ENCODE results near the gene SCNM1.
"Not testable (repeated sequence)": the region's sequence is repeated elsewhere in the genome, so short reads cannot be mapped to it uniquely, and the experiment has no call there.

Gene SCNM1

DNA sequence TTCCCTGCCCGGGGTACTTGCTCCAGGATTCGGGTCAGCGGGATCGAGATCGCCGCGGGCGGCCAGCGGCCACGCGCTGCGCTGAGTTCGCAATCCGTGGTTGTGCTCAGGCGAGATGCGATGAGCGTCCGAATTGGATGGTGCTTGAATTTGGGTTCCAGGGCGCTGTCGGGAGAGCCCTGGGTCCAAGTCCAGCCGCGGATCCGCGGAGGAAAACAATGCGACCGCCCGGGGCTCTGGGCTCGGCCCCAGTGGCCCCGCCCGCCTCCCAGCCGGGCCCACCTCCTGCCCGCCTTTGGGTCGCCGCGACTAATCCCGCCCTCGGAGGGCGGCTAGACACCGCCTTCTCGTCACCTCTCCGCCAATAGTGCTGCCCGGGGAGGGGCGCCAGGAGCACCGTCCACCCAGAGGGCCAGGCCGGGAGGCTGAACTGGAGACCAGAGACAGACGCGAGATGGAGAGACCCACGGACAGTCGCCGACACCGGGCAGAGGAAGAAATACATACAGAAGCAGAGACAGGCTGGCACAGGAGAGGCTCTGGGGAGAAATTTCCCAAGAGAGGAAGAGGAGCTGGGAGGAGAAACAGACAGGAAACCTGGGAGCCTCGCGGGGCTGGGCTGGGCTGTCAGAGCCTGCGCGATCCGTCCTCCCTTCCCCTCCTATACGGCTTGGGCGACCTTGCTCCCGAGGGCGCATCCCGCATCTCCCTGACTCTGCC, 19.4 kb upstream of the SCNM1 start, which contains the start of gene SEMA6C:
TSS of gene SEMA6C (minus strand) at position 220 of the 720 bp plus-strand sequence. CDS start 4,010 bp downstream, outside the sequence.
- DNase-seq (ENCODE audit: low read depth in 2 of 3, low spot score in 1 of 3) = peak; percentile 68 to 86 (median 83)

DNA sequence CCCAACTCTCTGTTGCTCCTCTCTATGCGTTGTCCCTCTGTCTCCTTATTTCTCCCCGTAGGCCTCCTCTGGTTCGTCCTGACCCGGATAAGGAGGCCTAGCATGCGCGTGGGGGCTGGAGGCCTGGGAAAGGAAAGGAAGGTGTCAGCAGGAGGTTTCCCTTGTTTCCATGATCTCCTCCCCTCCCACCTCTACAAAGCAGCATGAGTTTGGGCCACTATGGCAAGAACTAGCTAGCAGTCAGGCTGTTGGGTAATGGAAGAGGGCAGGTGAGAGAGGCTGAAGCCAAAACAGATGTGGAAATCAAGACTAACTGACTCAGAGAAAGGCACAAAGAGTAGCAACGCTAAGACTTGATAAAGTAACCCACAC, 18.8 kb upstream of the SCNM1 start:
- DNase-seq (ENCODE audit: low read depth in 2 of 3, low spot score in 1 of 3) = no peak

DNA sequence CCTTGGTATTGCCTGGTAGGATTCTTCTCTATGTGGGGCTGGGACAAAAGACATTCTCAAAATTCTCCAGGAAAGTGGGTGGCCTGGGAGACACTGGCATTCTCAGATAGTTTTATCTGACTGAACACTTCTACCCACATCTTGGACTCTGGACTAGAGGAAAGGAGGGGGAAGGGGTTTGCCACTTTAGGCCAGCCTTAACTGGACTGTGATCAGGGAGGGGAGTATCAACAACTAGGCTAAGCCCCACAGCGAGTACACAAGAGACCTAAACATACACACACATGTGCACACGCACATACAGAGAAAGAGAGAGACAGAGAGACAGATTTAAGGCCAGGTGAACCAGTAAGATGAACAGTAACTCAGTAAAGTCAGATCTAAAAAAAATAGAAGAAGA, 18.3 kb upstream of the SCNM1 start:
- DNase-seq (ENCODE audit: low read depth in 2 of 3, low spot score in 1 of 3) = no peak

DNA sequence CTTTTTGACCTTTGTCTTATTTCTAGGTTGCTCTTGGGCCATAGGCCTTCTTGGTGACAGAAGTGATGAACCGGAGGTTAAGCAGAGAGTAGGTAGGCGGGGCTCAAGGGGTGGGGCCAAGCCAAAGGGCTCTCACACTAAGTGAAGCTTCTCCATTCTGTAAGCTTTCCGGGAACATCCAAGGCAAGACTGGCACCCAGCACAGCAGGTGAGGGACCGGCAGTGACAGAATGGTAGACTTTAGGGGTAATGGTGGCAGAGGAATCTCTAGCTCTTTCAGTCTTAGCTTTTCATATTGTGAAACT, 9.5 kb upstream of the SCNM1 start, which contains the start of gene TNFAIP8L2:
TSS of gene TNFAIP8L2 (plus strand) at position 135 of the 305 bp plus-strand sequence. CDS start 2,049 bp downstream, outside the sequence.
- peak; percentile 67 to 76 (median 76) for DNase-seq (ENCODE audit: low read depth in 2 of 3, low spot score in 1 of 3)

DNA sequence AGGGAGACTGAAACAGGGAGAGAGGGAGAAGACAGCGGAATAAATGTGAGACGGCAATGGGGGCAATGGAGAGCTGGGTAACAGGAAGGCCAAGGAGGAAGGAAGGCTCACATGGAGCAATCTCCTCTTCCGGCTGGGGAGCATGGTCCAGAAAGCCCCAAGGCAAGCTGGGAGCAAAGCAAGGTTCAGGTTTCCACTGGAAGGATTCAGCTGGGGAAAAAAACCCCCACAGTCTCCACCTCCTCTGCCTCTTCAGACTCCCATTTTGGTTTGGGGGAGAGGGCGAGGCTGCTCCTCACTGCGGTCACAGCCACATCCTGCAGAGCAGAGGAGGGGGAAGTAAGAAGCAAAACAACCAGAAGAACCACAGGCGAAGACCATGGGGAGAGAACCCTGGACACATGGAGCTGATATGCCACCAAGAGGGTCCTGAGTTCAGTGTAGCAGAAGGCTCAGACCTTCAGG, 8.8 kb upstream of the SCNM1 start:
- DNase-seq (ENCODE audit: low read depth in 2 of 3, low spot score in 1 of 3) = peak; percentile 53 to 59 (median 54)

DNA sequence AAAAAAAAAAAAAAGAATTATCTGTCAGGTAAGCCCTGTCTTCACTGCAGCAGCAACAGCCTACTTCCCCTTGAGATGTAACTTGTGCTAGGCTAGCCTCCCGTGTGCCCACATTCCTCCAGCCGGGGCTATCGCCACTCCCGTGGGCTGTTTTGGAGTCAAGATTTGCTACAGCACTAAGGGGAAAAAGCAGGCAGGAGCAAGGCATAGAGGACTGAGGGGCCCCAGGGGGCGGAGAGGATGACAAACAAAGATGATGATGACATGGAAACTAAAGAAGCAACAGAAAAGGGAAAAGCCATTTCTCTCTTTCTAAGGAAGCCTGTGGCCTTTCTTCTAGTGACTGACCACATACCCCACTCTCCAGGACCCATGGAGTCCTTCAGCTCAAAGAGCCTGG, 7.6 kb upstream of the SCNM1 start:
- peak; percentile 52 to 57 (median 53) for DNase-seq (ENCODE audit: low read depth in 2 of 3, low spot score in 1 of 3)

DNA sequence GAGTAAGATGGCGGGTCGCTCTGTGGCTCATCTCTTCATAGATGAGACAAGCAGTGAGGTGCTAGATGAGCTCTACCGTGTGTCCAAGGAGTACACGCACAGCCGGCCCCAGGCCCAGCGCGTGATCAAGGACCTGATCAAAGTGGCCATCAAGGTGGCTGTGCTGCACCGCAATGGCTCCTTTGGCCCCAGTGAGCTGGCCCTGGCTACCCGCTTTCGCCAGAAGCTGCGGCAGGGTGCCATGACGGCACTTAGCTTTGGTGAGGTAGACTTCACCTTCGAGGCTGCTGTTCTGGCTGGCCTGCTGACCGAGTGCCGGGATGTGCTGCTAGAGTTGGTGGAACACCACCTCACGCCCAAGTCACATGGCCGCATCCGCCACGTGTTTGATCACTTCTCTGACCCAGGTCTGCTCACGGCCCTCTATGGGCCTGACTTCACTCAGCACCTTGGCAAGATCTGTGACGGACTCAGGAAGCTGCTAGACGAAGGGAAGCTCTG, 7.1 kb upstream of the SCNM1 start:
- DNase-seq (ENCODE audit: low read depth in 2 of 3, low spot score in 1 of 3) = no peak

DNA sequence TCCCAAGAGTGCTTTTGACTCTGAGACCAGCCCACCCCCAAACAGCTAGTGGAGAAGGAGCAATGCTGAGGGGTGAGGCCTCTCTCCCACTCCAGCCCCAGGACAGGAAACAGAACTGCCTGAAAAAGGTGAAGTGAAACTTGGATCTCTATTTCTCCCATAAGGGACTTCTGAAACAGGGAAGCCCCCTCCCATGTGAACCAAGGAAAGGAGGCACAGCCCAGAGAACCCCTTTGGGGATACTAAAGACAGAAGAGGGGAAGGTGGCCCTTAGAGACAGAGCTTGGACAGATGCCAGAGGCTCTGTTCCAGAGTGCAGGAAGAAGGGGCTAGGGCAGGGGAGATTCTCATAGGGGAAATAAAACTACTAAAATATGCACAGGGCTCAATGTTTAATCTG, 6.6 kb upstream of the SCNM1 start:
- DNase-seq (ENCODE audit: low read depth in 2 of 3, low spot score in 1 of 3) = no peak

DNA sequence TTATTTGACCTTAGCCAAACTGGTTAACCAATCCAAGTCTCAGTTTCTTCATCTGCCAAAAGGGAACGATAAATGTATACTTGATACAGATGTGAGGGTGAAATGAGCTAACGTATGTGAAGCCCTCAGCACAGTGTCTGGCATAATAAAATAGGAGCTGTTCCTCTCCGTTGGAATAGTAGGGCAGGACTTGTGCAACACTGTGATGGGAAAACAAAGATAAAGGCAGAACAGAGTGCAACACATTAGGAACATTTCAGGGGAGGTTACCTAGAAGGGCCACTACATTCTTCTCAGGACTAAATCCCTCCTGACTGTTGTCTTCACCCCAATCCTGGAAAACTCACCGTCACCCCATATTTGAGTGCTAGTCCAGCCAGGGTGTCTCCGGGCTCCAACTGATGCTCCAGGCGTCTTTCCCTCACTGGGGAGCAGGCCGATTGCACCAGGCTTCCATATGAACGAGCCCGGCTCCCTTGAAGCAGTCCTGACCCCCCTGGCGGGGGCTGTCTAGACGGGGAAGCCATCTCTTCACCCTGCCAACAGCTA, 1.1 kb upstream of the SCNM1 start:
- DNase-seq (ENCODE audit: low read depth in 2 of 3, low spot score in 1 of 3) = no peak

DNA sequence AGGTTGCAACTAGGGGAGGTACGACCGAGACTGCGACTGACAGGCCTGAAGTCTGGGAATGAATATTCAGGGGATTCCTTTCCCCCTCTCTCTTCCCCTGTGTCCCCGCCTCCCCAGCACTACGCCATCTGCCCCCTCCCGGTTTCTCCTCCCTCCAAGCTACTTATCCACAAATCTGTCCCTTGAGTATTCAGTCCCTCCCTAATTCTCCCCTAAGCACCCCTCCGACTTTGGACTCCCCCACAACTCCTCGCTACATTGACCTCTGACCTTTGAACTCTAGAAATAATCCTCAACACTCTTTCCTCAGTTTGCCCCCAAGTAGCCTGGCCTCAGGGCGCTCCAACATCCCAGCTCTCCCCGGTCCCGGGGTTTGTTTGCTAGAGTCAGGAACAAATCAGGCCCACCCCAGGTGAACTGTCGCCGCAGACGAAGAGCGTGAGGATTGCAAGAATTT, 635 bp upstream of the SCNM1 start:
- no peak for DNase-seq (ENCODE audit: low read depth in 2 of 3, low spot score in 1 of 3)

DNA sequence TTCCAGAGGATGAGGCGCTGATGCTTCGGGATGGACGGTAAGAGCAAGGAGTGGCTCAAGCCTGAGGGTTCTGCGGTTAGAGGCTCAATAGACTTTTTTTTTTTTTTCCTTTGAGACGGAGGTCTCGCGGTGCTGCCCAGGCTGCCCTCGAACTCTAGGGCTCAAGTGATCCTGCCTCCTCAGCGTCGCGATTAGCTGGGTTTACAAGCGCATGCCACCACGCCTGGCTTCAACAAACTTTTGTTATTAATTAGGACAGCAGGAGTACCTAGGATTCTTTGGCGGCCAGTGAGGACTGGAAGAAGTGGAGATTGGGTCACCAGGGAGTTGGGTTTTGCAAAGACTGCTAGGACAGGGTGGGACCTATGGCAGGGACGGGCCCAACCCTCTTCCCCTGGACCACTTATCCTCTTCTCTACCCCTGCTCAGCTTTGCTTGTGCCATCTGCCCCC, 587 bp downstream of the SCNM1 start:
- no peak for DNase-seq (ENCODE audit: low read depth in 2 of 3, low spot score in 1 of 3)

DNA sequence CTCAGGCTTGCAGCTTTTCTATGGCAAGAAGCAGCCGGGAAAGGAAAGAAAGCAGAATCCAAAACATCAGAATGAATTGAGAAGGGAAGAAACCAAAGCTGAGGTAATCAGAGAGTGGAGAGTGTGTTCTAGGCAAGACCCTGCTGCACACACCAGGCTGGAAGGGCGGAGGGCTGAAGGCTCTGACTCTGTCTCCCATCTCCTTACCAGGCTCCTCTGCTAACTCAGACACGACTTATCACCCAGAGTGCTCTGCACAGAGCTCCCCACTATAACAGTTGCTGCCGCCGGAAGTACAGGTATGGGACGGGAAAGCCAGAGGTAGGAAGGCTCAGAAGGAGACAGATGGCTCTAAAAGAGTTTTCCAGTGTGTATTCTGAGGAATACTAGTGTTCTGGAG, 1.2 kb downstream of the SCNM1 start:
- no peak for DNase-seq (ENCODE audit: low read depth in 2 of 3, low spot score in 1 of 3)

DNA sequence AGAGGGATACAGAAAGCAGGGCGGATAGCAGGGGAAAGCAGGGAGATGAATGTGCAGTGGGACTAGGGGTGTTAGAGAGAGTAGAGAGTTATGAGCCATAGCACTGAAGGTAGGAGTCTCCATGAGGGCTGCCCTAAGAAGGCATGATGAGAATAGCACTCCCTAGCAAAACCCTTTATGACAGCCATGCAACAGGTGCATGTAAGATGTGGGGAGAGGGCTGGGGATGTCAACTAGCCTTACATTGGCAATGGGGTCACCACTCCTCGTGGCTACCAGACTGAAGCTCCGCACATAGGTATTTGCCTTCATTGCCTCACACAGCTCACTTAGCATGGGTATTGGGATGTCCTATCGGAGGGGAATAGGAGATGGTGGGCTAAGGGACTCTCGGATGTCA, 5.2 kb downstream of the SCNM1 start:
- no peak for DNase-seq (ENCODE audit: low read depth in 2 of 3, low spot score in 1 of 3)

DNA sequence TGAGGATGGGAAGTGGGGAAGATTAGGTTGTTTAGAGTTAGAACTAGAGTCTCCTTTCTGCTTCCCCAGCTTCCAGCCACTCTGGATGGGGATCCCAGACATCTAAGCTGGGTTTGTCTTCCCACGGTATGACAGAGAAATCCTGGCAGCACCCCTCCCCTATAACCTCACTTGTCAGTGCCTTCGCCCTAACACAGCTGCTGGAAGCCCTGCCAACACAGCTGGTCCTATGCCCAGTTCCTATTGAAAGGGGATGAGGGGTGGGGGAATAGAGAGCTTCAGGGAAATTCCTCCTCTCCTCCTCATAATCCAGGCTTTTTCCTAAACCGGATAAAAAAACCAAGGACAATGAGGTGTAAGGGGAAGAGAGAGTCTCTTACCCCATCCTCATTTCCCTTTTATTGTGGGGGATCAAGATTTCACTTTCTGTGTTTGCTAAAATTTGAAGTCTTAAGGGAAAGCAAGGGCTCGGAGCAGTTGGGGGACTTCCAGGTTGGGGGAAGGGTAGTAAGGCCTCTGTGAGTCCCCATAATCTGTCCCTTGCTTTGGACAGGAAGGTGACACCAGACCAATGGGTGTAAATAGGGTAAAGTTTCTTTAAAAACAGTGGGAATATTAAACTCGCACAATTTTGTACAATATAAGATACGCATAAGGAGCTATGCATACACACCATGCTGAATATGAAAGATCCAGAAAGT, 9.2 kb downstream of the SCNM1 start:
- no peak for DNase-seq (ENCODE audit: low read depth in 2 of 3, low spot score in 1 of 3)

DNA sequence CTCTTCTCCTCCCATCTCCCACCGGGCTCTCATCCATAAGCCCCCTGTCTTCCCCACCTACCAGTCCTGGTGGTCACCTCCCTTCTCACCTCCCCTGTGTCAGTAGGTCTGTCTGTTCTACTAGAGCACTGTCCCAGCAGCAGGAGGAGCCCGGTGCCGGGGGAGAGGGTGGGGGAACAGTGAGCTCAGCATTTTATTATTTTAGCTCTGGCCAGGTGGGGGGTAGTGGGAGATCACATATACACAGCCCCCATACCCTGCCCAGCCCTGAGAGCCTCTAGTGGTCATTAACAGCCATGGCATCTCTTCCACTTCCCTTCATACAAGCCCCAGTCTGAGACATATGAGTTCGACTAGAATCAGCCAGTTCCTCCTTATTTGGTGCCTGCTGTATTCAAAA, 9.9 kb downstream of the SCNM1 start, which contains the start of gene TMOD4:
TSS of gene TMOD4 (minus strand) at position 119 of the 400 bp plus-strand sequence. CDS start 1,106 bp downstream, outside the sequence.
- DNase-seq (ENCODE audit: low read depth in 2 of 3, low spot score in 1 of 3) = no peak

DNA sequence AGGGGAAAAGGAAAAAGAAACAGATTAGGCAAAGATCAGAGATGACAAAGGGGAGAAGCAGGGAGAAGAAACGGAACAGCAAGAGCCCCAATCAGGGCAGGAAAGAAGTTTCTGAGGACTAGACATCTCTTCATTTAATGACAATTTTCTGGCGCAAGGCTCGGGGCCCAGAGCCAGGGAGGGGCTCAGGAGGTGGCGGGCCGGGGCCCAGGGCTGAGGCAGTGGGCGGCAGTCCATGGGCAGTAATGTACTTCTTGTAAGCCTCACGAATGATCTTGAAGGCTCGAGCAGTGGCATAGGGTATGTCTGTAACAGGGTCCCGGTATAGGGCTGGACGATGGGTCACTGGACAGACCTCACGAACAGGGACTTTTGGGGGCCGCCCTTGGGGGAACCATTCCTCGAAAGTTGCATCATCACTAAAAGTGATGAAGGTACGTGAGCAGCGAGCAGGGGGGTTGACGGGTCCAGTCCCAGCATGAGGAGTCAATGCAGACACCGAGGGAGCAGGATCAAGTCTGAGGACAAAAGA, 10.6 kb downstream of the SCNM1 start:
- DNase-seq (ENCODE audit: low read depth in 2 of 3, low spot score in 1 of 3) = no peak

DNA sequence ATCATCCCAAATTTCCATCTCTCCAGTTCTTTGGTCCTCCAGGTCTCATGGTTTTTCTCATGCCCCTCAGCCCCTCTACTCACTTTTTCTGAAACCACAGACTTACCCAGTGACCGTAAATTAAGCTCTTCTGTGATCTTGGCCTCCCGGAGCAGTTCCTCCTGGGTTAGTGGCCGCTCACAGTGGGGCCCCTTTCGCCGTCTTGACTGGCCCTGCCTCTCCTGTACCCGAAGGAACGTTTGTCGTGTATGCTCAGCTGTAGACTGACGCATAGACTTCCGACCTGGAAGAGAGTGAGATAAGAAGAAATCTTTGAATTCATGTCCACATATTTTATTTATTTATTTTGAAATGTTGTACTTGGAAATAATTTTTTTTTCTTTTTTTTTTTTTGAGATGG, 18.3 kb downstream of the SCNM1 start:
- DNase-seq (ENCODE audit: low read depth in 2 of 3, low spot score in 1 of 3) = no peak

DNA sequence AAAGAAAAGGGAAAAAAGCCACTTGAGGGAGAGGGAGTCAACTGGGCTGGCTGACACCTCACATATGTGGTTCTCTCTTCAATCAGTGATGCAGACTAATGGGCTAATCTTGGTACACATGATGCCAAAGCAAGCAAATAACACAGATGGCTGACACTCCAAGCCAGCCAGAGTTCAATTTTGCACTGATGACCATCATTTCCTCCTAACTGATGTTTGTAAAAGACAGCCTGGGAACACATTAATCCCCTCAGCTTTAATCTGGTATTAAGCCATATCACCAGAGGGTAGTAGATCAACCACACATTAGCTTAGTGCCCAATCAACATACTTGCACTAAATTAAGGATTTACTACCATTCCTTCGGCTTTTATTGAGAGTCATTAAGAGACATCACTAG, 21.3 kb downstream of the SCNM1 start:
- no peak for DNase-seq (ENCODE audit: low read depth in 2 of 3, low spot score in 1 of 3)

DNA sequence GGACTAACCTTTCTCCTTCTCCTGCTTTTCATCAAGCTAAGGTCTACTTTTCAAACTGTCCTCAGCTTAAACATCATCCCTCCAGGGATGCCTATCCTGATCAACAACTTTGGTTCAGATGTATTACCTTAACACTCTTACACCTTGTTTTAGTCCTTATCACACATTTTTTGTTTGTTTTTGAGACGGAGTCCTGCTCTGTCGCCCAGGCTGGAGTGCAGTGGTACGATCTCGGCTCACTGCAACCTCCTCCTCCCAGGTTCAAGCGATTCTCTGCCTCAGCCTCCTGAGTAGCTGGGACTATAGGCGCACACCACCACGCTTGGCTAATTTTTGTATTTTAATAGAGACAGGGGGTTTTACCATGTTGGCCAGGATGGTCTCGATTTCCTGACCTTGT, 22.7 kb downstream of the SCNM1 start:
- not testable (repeated sequence) for DNase-seq (ENCODE audit: low read depth in 2 of 3, low spot score in 1 of 3)

DNA sequence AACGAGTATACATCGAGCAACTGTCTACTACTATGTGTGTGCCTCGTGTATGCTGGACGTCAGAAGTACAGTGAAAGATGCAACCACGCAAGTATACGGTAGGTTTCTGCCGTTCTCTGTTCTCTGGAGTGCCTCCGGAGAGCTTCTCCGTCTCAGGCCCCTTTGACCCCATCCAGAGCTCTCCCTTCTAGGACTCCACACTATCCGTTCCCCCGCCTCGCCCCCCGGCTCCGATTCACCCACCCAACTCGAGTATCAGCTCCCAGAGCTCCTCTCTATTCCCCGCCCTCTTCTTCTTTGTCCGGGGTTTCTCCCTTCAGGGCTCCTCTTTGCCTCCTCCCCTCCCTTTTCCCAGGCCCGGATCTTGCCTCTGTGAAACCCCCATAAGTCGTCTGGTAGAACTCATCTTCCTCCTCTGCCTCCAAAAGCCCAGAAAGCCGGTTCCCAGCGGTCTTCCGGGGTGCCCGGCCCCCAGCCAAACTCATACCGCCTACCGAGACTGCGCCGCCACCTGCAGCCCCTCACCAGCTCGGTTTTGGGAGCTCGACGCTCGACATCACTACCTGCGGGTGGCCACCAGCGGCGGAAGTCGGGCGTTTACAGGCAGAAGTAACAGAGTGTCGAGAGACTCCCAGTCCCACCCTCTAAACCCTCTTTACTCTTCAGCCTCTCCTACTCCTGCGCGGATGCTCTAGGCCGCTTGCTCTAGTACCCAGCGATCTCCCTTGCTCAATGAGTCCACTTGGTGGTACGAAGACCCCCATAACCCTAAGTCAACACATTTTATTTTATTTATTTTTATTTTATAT, 23.9 kb downstream of the SCNM1 start, which contains the start of gene VPS72:
TSS of gene VPS72 (minus strand) at position 561 of the 809 bp plus-strand sequence. CDS start at position 485, 76 bp downstream.
- peak; percentile 72 to 81 (median 74) for DNase-seq (ENCODE audit: low read depth in 2 of 3, low spot score in 1 of 3)

DNA sequence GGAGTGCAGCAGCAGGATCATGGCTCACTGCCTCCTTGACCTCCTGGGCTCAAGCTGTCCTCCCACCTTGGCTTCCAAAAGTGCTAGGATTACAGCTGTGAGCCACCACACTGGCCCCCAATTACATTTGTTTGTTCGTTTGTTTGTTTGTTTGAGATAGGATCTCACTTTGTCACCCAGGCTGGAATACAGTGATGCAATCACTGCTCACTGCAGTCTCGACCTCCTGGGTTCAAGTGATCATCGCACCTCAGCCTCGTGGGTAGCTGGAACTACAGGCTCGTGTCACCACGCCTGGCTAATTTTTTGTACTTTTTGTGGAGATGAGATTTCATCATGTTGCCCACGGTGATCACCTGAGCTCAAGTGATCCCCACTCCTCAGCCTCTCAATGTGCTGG, 26.1 kb downstream of the SCNM1 start:
- DNase-seq (ENCODE audit: low read depth in 2 of 3, low spot score in 1 of 3) = no peak

Data from stimulated activated CD4-positive, alpha-beta T cell treated with anti-CD3 and anti-CD28 coated beads, Interleukin-12 subunit alpha, Interleukin-12 subunit beta, amount 100 ng/mL, for 48 hours (primary cell).